Endothelial cell of umbilical vein (primary cell): ENCODE data around the gene PRXL2A. TPM values are rescaled to one million over a fixed set of nuclear protein-coding genes. Genes with fewer than 3 reads are reported as not detected.

Experiments
- BruUV-seq: library from RNA; stranded (reverse); fragments of 400-500 nt; replicated peaks from 2 replicates; lab custom pipeline; 2021; lab: Mats Ljungman, UMichigan
- CTCF ChIA-PET: fragments of 300-600, 350-600 bp; sonication (Branson Sonifier 250); formaldehyde crosslinking; loops from one replicate; lab custom pipeline; 2021; ENCODE audit warnings: antibody characterized with exemption, inconsistent platforms; lab: Charles Lee
- POLR2A ChIA-PET: fragments of 300-600, 350-600 bp; sonication (Branson Sonifier 250); formaldehyde crosslinking; loops from one replicate; lab custom pipeline; 2021; ENCODE audit warnings: antibody characterized with exemption, inconsistent platforms; lab: Charles Lee
- DNase-seq: peaks from one replicate; pipeline ENCODE4 v3.0.0-alpha.2; 2011; ENCODE audit warnings: low read depth, low spot score
- FAIRE-seq: peaks from 2 replicates; lab custom pipeline; 2011; peaks lifted over from hg19 to GRCh38; lab: Jason Lieb, UNC
- H2AFZ ChIP-seq: 2 replicates; pipeline ENCODE4 v1.6.0; 2012; ENCODE audit warnings: low read depth, low read length, control low read depth, inconsistent platforms
- H3K27ac ChIP-seq: 2 replicates; pipeline ENCODE4 v1.5.1; 2011; ENCODE audit warnings: low read depth, mild to moderate bottlenecking, control low read depth, low read length, moderate library complexity; ENCODE audit not compliant: insufficient read depth
- H3K27me3 ChIP-seq, 2 experiments: 2 replicates each; pipeline versions ENCODE4 v1.6.0 to v1.6.1; 2011; ENCODE audit warnings: low read length in 2 of 2, mixed read lengths in 1 of 2; ENCODE audit not compliant: control insufficient read depth in 2 of 2, insufficient read depth in 2 of 2
- H3K36me3 ChIP-seq, 2 experiments: 2 replicates in 1 of 2; 3 replicates in 1 of 2; pipeline ENCODE4 v1.5.1; 2011; ENCODE audit warnings: low read length in 2 of 2, mild to moderate bottlenecking in 1 of 2, moderate library complexity in 1 of 2; ENCODE audit not compliant: control insufficient read depth in 2 of 2, insufficient read depth in 2 of 2; ENCODE audit errors: extremely low read depth in 1 of 2
- H3K4me1 ChIP-seq: 3 replicates; pipeline ENCODE4 v1.5.1; 2011; ENCODE audit warnings: mild to moderate bottlenecking, low read length; ENCODE audit not compliant: control insufficient read depth, insufficient read depth; ENCODE audit errors: extremely low read depth
- H3K4me2 ChIP-seq: 2 replicates; pipeline ENCODE4 v1.6.1; 2011; ENCODE audit warnings: low read length, control low read depth, mixed read lengths; ENCODE audit not compliant: insufficient read depth
- H3K4me3 ChIP-seq, 3 experiments: fragments of 200-600 bp in 1 of 3; sonication (generic), shearing (Covaris generic) in 1 of 3; replicated peaks in 1 of 3; 2 replicates each; pipeline ENCODE4 v1.5.1; 2011 to 2016; ENCODE audit warnings: control low read depth in 3 of 3, low read length in 3 of 3, mild to moderate bottlenecking in 2 of 3, inconsistent platforms in 1 of 3, low read depth in 1 of 3, moderate library complexity in 1 of 3; ENCODE audit not compliant: insufficient read depth in 1 of 3
- H3K79me2 ChIP-seq: 2 replicates; pipeline ENCODE4 v1.6.0; 2012; ENCODE audit warnings: low read length, inconsistent platforms; ENCODE audit not compliant: control insufficient read depth, insufficient read depth
- H3K9ac ChIP-seq: replicated peaks from 2 replicates; pipeline ENCODE3; 2011; ENCODE audit warnings: low read length, control low read depth; ENCODE audit not compliant: insufficient read depth; ENCODE audit errors: extremely low read depth
- H3K9me1 ChIP-seq: replicated peaks from 3 replicates; pipeline ENCODE4 v1.6.0; 2011; ENCODE audit warnings: mild to moderate bottlenecking, low read length; ENCODE audit not compliant: control insufficient read depth, insufficient read depth; ENCODE audit errors: extremely low read depth
- H3K9me3 ChIP-seq: replicated peaks from 2 replicates; pipeline ENCODE4 v1.5.1; 2012; ENCODE audit warnings: low read length, inconsistent platforms; ENCODE audit not compliant: control insufficient read depth, insufficient read depth
- H4K20me1 ChIP-seq: replicated peaks from 2 replicates; pipeline ENCODE3; 2011; ENCODE audit warnings: mild to moderate bottlenecking, low read length; ENCODE audit not compliant: control insufficient read depth, insufficient read depth; ENCODE audit errors: extremely low read depth
- FOS ChIP-seq: IDR thresholded peaks from 2 replicates; pipeline ENCODE4 v1.6.1; 2011; ENCODE audit warnings: mild to moderate bottlenecking, low read length, moderate library complexity, borderline replicate concordance; ENCODE audit not compliant: insufficient read depth
- GATA2 ChIP-seq: IDR thresholded peaks from 2 replicates; pipeline ENCODE4 v1.7.0; 2011; ENCODE audit warnings: low read depth, mild to moderate bottlenecking, moderate library complexity, mixed read lengths, low read length; ENCODE audit not compliant: insufficient read length, insufficient read depth
- JUN ChIP-seq: IDR thresholded peaks from 2 replicates; pipeline ENCODE4 v1.6.1; 2011; ENCODE audit warnings: borderline replicate concordance, low read depth; ENCODE audit not compliant: insufficient read length, insufficient read depth
- MYC ChIP-seq: IDR thresholded peaks from one replicate; pipeline ENCODE4 v1.6.1; 2011; ENCODE audit warnings: mild to moderate bottlenecking, low read depth, low read length
- POLR2A ChIP-seq: IDR thresholded peaks from 2 replicates; pipeline ENCODE4 v1.6.1; 2012; ENCODE audit warnings: low read depth, mild to moderate bottlenecking, control low read depth, low read length
- POLR2AphosphoS5 ChIP-seq: IDR thresholded peaks from 2 replicates; pipeline ENCODE4 v1.6.1; 2012; ENCODE audit warnings: low read depth, mild to moderate bottlenecking, control low read depth, low read length, moderate library complexity; ENCODE audit not compliant: insufficient read depth
- dilution Hi-C: fragments of 300-500 bp; cut with MboI; formaldehyde crosslinking; loops from one replicate; pipeline ENCODE4 v1.15.0; 2019; ENCODE audit warnings: low sequenced_read_pairs; ENCODE audit not compliant: extremely low pct_ligation_motif_present
- intact Hi-C: fragments of 100-400 bp; cut with micrococcal nuclease; formaldehyde crosslinking; loops from one replicate; pipeline ENCODE4 v1.10.0; 2022
- polyA plus RNA-seq, 4 experiments: library from polyadenylated mRNA; depleted of rRNA in 3 of 4; stranded (reverse) in 3 of 4; unstranded in 1 of 4; fragments of >200 nt; gene quantifications; 2 replicates each; pipeline versions ENCODE4 v1.2.1 to v1.2.3, GENCODE V29; 2011 to 2012; ENCODE audit warnings: missing spikeins in 1 of 4
- total RNA-seq: library from RNA; stranded (reverse); gene quantifications from 2 replicates; pipeline ENCODE4 v1.2.3, GENCODE V29; 2021
- TF ChIP-seq, protein P1 (sequence below), 2 donors: IDR thresholded peaks; 1 replicate in 1 of 2; 2 replicates in 1 of 2; pipeline ENCODE4 v1.5.1; 2011; ENCODE audit warnings: low read length in 2 of 2, mild to moderate bottlenecking in 2 of 2, moderate library complexity in 2 of 2, control low read depth in 1 of 2, inconsistent platforms in 1 of 2, low read depth in 1 of 2; ENCODE audit not compliant: insufficient read depth in 1 of 2; ENCODE audit errors: extremely low read depth in 1 of 2
- TF ChIP-seq, protein P2 (sequence below): IDR thresholded peaks from 2 replicates; pipeline ENCODE4 v1.6.1; 2011; ENCODE audit not compliant: insufficient read depth, insufficient read length

Gene PRXL2A
- total and polyA plus RNA-seq, 2 donors (not counting 3 experiments of a cell fraction or from before 2014, with no cell fraction given) = 113 to 321 TPM

DNA sequence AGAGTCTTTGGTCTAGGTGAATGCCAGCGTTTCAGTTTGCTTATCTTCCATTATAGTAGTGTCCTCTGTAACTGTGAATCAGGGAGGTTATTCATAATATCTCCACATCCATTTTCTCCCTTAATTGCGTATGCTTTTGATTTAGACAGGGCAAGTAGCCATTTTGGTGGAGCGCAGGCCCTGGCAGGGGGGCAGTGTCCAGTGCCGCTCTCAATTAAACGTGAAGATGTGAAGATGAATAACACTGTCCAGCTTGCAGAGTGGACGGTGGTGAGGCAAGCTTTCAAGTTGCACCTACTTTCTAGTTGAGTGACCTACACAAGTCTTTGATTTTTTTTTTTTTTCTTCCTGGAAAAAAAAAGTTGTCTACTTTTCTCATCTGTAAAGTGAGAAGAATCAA lies 50.3 kb downstream of the PRXL2A start:
- CTCF ChIA-PET = interaction anchor here (0.7 to 37.4 kb wide), 5 partner anchors 9 to 80 kb away, joined by 3 to 1118 read pairs (median 13); no protein-coding TSS in a partner anchor
- peaks cover 8% of the 10 kb centered on the region for H4K20me1 ChIP-seq

More for the DNA sequence above, 50.3 kb downstream of the PRXL2A start:
- Histone ChIP-seq H3K27ac (peak overlapping the region; percentile 19), H3K4me3 (peak overlapping the region in 1 of 3 experiments; percentile 13), H3K4me1 (peaks cover 77% of the 10 kb centered on the region), H3K9ac (no peak overlapping the region), H3K79me2 (peaks cover 94% of the 10 kb centered on the region), H3K9me3 (no peaks in the 10 kb centered on the region), H2AFZ (no peak overlapping the region), H3K27me3 (no peaks in the 10 kb centered on the region), H3K9me1 (no peaks in the 10 kb centered on the region), H3K36me3 (peaks cover 4 to 6% of the 10 kb centered on the region in 2 experiments), H3K4me2 (peak overlapping the region; percentile 53)
- no peak for DNase-seq
- no TSS peak for BruUV-seq
- intact Hi-C loops (no loop called here), dilution Hi-C loops (no loop called here)
- TF ChIP-seq MYC (no peak), POLR2AphosphoS5 (no peak), GATA2 (no peak), FOS (no peak), JUN (no peak), POLR2A (no peak)
- TF ChIP-seq, protein P1, sequence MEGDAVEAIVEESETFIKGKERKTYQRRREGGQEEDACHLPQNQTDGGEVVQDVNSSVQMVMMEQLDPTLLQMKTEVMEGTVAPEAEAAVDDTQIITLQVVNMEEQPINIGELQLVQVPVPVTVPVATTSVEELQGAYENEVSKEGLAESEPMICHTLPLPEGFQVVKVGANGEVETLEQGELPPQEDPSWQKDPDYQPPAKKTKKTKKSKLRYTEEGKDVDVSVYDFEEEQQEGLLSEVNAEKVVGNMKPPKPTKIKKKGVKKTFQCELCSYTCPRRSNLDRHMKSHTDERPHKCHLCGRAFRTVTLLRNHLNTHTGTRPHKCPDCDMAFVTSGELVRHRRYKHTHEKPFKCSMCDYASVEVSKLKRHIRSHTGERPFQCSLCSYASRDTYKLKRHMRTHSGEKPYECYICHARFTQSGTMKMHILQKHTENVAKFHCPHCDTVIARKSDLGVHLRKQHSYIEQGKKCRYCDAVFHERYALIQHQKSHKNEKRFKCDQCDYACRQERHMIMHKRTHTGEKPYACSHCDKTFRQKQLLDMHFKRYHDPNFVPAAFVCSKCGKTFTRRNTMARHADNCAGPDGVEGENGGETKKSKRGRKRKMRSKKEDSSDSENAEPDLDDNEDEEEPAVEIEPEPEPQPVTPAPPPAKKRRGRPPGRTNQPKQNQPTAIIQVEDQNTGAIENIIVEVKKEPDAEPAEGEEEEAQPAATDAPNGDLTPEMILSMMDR (IDR thresholded peaks at IDR 0.05; ENCODE audit: extremely low read depth in 1 of 2, insufficient read depth in 1 of 2, low read depth in 1 of 2, low read length in 2 of 2) = no peak
- TF ChIP-seq, protein P2, sequence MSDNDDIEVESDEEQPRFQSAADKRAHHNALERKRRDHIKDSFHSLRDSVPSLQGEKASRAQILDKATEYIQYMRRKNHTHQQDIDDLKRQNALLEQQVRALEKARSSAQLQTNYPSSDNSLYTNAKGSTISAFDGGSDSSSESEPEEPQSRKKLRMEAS = no peak
- POLR2A ChIA-PET = interaction anchor here (0.6 to 1.3 kb wide), 2 partner anchors 47 to 72 kb away, joined by 4 to 5 read pairs; no protein-coding TSS in a partner anchor
- no peak for FAIRE-seq
